LNCaP clone FGC (cell line): ENCODE results near the gene RAB27A.
"Not testable (repeated sequence)": the region's sequence is repeated elsewhere in the genome, so short reads cannot be mapped to it uniquely, and the experiment has no call there.

Source experiments
- DNase-seq: peaks from one replicate; pipeline ENCODE4 v3.0.0-alpha.2; 2011; ENCODE audit warnings: low read depth
- H3K4me3 ChIP-seq: 2 replicates; pipeline ENCODE4 v1.5.1; 2011; ENCODE audit warnings: mild to moderate bottlenecking, low read depth, low read length, control low read depth
- CTCF ChIP-seq: IDR thresholded peaks from 2 replicates; pipeline ENCODE4 v1.5.1; 2012; ENCODE audit warnings: mild to moderate bottlenecking; ENCODE audit not compliant: control insufficient read depth, insufficient read depth; ENCODE audit errors: extremely low read depth

Gene RAB27A

GRCh38 chr15:55250392-55250791 lies 39.2 kb downstream of the RAB27A start:
- TF ChIP-seq CTCF, result no peak
- H3K4me3 ChIP-seq, result no peak overlapping the region
- peak; percentile 72 for DNase-seq

- not testable (repeated sequence) for H3K4me3 ChIP-seq, DNase-seq
These were observed 39.7 kb downstream of the RAB27A start for GRCh38 chr15:55249885-55250284.

DNA sequence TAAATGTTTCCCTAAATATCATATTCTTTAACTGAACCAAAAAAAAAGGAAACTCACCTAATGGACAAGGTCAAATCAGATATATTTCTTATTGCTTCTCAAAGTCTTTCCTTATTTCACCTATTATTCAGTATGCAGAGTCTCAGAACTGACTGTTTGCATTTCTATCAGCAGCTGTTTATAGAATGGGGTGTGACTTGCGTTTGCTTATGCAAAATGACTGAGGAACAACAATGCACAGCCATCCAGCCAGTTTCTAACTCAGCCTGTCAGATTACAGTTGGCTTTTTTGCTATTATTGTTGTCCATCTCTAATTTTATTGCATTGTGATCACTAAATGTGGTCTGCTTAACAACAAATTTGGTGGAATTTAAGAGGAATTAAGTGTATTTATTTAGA lies 40.7 kb downstream of the RAB27A start:
- H3K4me3 ChIP-seq, result no peak overlapping the region
- TF ChIP-seq CTCF, result no peak
- DNase-seq, result no peak

- TF ChIP-seq CTCF, result no peak
These were observed 41.7 kb downstream of the RAB27A start for GRCh38 chr15:55247766-55248427.

GRCh38 chr15:55247311-55247710 lies 42.3 kb downstream of the RAB27A start:
- H3K4me3 ChIP-seq, result no peak overlapping the region
- peak; percentile 81 for DNase-seq
- TF ChIP-seq CTCF, result no peak

More at GRCh38 chr15:55247766-55248427, 41.7 kb downstream of the RAB27A start:
- H3K4me3 ChIP-seq, result no peak overlapping the region
- no peak for DNase-seq

GRCh38 chr15:55246567-55246966 lies 43.0 kb downstream of the RAB27A start:
- H3K4me3 ChIP-seq, result no peak overlapping the region
- DNase-seq, result no peak
- no peak for TF ChIP-seq CTCF

- H3K4me3 ChIP-seq, result no peak overlapping the region
- no peak for TF ChIP-seq CTCF
- DNase-seq, result no peak
These were observed 44.6 kb downstream of the RAB27A start for GRCh38 chr15:55245059-55245458.
